HG02588 (cell line): ENCODE data around the gene C2orf92.

Experiments
- ATAC-seq: cut with Tn5 transposase; IDR thresholded peaks from one replicate; pipeline ENCODE4 v1.9.1; 2021; ENCODE audit warnings: mild to moderate bottlenecking, moderate library complexity; ENCODE audit not compliant: unreplicated experiment

The C2orf92 gene

GRCh38 chr2:97726261-97727064 is 57.0 kb downstream of the C2orf92 start:
- ATAC-seq: no peak

GRCh38 chr2:97727296-97727695 is 57.8 kb downstream of the C2orf92 start:
- no peak for ATAC-seq

GRCh38 chr2:97728091-97728731 is 58.7 kb downstream of the C2orf92 start:
- no peak for ATAC-seq

GRCh38 chr2:97730245-97730644 is 60.7 kb downstream of the C2orf92 start:
- ATAC-seq: no peak

GRCh38 chr2:97731274-97732020 is 61.9 kb downstream of the C2orf92 start:
- ATAC-seq: no peak

- ATAC-seq: no peak
These were observed 63.2 kb downstream of the C2orf92 start for GRCh38 chr2:97732436-97733340.

- ATAC-seq: no peak
These were observed 64.0 kb downstream of the C2orf92 start for GRCh38 chr2:97733341-97734035.

- ATAC-seq: no peak
These were observed 64.8 kb downstream of the C2orf92 start for GRCh38 chr2:97734061-97735051.

GRCh38 chr2:97735161-97735561 is 65.6 kb downstream of the C2orf92 start:
- ATAC-seq: no peak

GRCh38 chr2:97736185-97736584 is 66.7 kb downstream of the C2orf92 start:
- no peak for ATAC-seq

GRCh38 chr2:97736608-97737330 is 67.3 kb downstream of the C2orf92 start:
- no peak for ATAC-seq

- no peak for ATAC-seq
These were observed 68.1 kb downstream of the C2orf92 start for GRCh38 chr2:97737421-97738178.

GRCh38 chr2:97738179-97739019 is 68.9 kb downstream of the C2orf92 start:
- no peak for ATAC-seq

GRCh38 chr2:97739020-97739892 is 69.7 kb downstream of the C2orf92 start:
- no peak for ATAC-seq

- ATAC-seq: no peak
These were observed 70.4 kb downstream of the C2orf92 start for GRCh38 chr2:97739893-97740245.
